SU-DHL-6 (cell line): Measurements from ENCODE around the gene GSE1.

Experiments used
- H2AFZ ChIP-seq: fragments of 200-600 bp; sonication (generic); 2 replicates; pipeline ENCODE4 v1.6.1; 2014; ENCODE audit warnings: low read depth, mild to moderate bottlenecking, moderate library complexity, mixed read lengths, antibody characterized with exemption, low read length; ENCODE audit not compliant: severe bottlenecking
- H3F3A ChIP-seq: fragments of 200-600 bp; shearing (Covaris generic); 2 replicates; pipeline ENCODE4 v1.6.0; 2016; ENCODE audit warnings: antibody characterized with exemption, mild to moderate bottlenecking; ENCODE audit not compliant: insufficient read depth
- H3K27ac ChIP-seq: fragments of 200-600 bp; sonication (generic); 2 replicates; pipeline ENCODE4 v1.5.1; 2016; ENCODE audit warnings: low read depth, mild to moderate bottlenecking, low read length, moderate library complexity, mixed read lengths
- H3K27me3 ChIP-seq: fragments of 200-600 bp; sonication (generic), shearing (Covaris generic); 2 replicates; pipeline ENCODE4 v1.6.0; 2014; ENCODE audit warnings: mild to moderate bottlenecking, low read length
- H3K36me3 ChIP-seq: fragments of 200-600 bp; sonication (generic); 2 replicates; pipeline ENCODE4 v1.6.1; 2014; ENCODE audit warnings: mild to moderate bottlenecking, low read length, mixed read lengths
- H3K4me2 ChIP-seq: fragments of 300-600, 200-600 bp; shearing (Covaris generic), sonication (generic); 2 replicates; pipeline ENCODE4 v1.6.0; 2014; ENCODE audit warnings: low read length, low read depth, mild to moderate bottlenecking; ENCODE audit not compliant: poor library complexity, severe bottlenecking
- H3K4me3 ChIP-seq: fragments of 200-600 bp; sonication (generic); 2 replicates; pipeline ENCODE4 v1.5.1; 2014; ENCODE audit warnings: antibody characterized with exemption, low read length, mild to moderate bottlenecking, mixed read lengths; ENCODE audit not compliant: insufficient read depth, poor library complexity, severe bottlenecking
- H3K79me2 ChIP-seq: fragments of 200-600 bp; sonication (generic); 2 replicates; pipeline ENCODE4 v1.6.1; 2014; ENCODE audit warnings: mild to moderate bottlenecking, low read length, moderate library complexity; ENCODE audit not compliant: insufficient read depth
- H3K9ac ChIP-seq: fragments of 200-600 bp; sonication (generic); 2 replicates; pipeline ENCODE4 v1.7.0; 2014; ENCODE audit warnings: mild to moderate bottlenecking, low read length
- H3K9me2 ChIP-seq: fragments of 200-600 bp; sonication (generic); replicated peaks from 2 replicates; pipeline ENCODE4 v1.6.1; 2014; ENCODE audit warnings: low read length; ENCODE audit not compliant: insufficient read depth
- H3K9me3 ChIP-seq: fragments of 200-600 bp; sonication (generic); 2 replicates; pipeline ENCODE4 v1.6.1; 2014; ENCODE audit warnings: low read length, mixed read lengths; ENCODE audit not compliant: insufficient read depth
- H4K20me1 ChIP-seq: fragments of 200-600 bp; sonication (generic); 2 replicates; pipeline ENCODE4 v1.6.1; 2014; ENCODE audit warnings: low read depth, mild to moderate bottlenecking, antibody characterized with exemption, low read length, moderate library complexity, mixed read lengths
- CTCF ChIP-seq: fragments of 200-600 bp; sonication (generic); IDR thresholded peaks from one replicate; pipeline ENCODE4 v1.5.1; 2017; ENCODE audit warnings: antibody characterized with exemption, mild to moderate bottlenecking, low read length, moderate library complexity; ENCODE audit not compliant: insufficient read depth, poor library complexity, severe bottlenecking
- EZH2phosphoT487 ChIP-seq: fragments of 200-600 bp; sonication (generic), shearing (Covaris generic); conservative IDR thresholded peaks from 2 replicates; pipeline ENCODE4 v1.6.1; 2018; ENCODE audit warnings: mild to moderate bottlenecking, antibody characterized with exemption, low read length, moderate library complexity, mixed read lengths

Gene GSE1

GRCh38 chr16:85569039-85569614 lies 44.0 kb upstream of the GSE1 start:
- Histone ChIP-seq H3K4me2 (no peak overlapping the region), H3K9me3 (no peaks in the 10 kb centered on the region), H3K4me3 (no peak overlapping the region), H3K9ac (no peak overlapping the region), H3F3A (no peaks in the 10 kb centered on the region), H4K20me1 (no peaks in the 10 kb centered on the region), H3K27me3 (no peaks in the 10 kb centered on the region), H3K27ac (no peak overlapping the region), H2AFZ (no peak overlapping the region), H3K79me2 (no peaks in the 10 kb centered on the region), H3K9me2 (no peaks in the 10 kb centered on the region), H3K36me3 (no peaks in the 10 kb centered on the region)
- no peak for TF ChIP-seq CTCF
- no peak for TF ChIP-seq EZH2phosphoT487

GRCh38 chr16:85569615-85570212 lies 43.4 kb upstream of the GSE1 start:
- H3K27ac ChIP-seq = no peak overlapping the region
- H3K4me3 ChIP-seq = no peak overlapping the region
- H3K79me2 ChIP-seq = no peaks in the 10 kb centered on the region
- H3K4me2 ChIP-seq = no peak overlapping the region
- no peaks in the 10 kb centered on the region for H3K9me2 ChIP-seq
- H3K27me3 ChIP-seq = no peaks in the 10 kb centered on the region
- H3F3A ChIP-seq = no peaks in the 10 kb centered on the region
- H4K20me1 ChIP-seq = no peaks in the 10 kb centered on the region
- no peak overlapping the region for H2AFZ ChIP-seq
- no peak overlapping the region for H3K9ac ChIP-seq
- TF ChIP-seq EZH2phosphoT487 (no peak), CTCF (no peak)
- H3K9me3 ChIP-seq = no peaks in the 10 kb centered on the region
- H3K36me3 ChIP-seq = no peaks in the 10 kb centered on the region

- no peaks in the 10 kb centered on the region for H3F3A ChIP-seq
- H3K4me3 ChIP-seq = no peak overlapping the region
- H3K27me3 ChIP-seq = no peaks in the 10 kb centered on the region
- H3K9ac ChIP-seq = no peak overlapping the region
- no peak overlapping the region for H3K27ac ChIP-seq
- H3K79me2 ChIP-seq = no peaks in the 10 kb centered on the region
- TF ChIP-seq CTCF = no peak
- no peak for TF ChIP-seq EZH2phosphoT487
- no peaks in the 10 kb centered on the region for H3K36me3 ChIP-seq
- no peaks in the 10 kb centered on the region for H4K20me1 ChIP-seq
- no peak overlapping the region for H2AFZ ChIP-seq
- no peak overlapping the region for H3K4me2 ChIP-seq
- H3K9me3 ChIP-seq = no peaks in the 10 kb centered on the region
- no peaks in the 10 kb centered on the region for H3K9me2 ChIP-seq
These were observed 42.8 kb upstream of the GSE1 start for GRCh38 chr16:85570213-85570734.
